ENCODE results near the gene SKA3.
"Not testable (repeated sequence)": the region's sequence is repeated elsewhere in the genome, so short reads cannot be mapped to it uniquely, and the experiment has no call there.

Gene SKA3

GRCh38 chr13:21142766-21143165 lies 33.6 kb downstream of the SKA3 start:
- peaks cover 30% of the 10 kb centered on the region for H3K4me1 Mint-ChIP-seq (ENCODE audit: low read depth)
- no peaks in the 10 kb centered on the region for H3K9me3 Mint-ChIP-seq
- peak overlapping the region; percentile 65 for H3K4me3 Mint-ChIP-seq
- peaks cover 34% of the 10 kb centered on the region for H3K36me3 Mint-ChIP-seq (ENCODE audit: low read depth)
- H3K27me3 Mint-ChIP-seq (ENCODE audit: low read depth): no peaks in the 10 kb centered on the region
- H3K27ac Mint-ChIP-seq: peak overlapping the region; percentile 57

GRCh38 chr13:21139374-21139773 lies 37.0 kb downstream of the SKA3 start:
- H3K9me3 Mint-ChIP-seq: no peaks in the 10 kb centered on the region
- peaks cover 24% of the 10 kb centered on the region for H3K4me1 Mint-ChIP-seq (ENCODE audit: low read depth)
- peak overlapping the region; percentile 96 for H3K27ac Mint-ChIP-seq
- peaks cover 13% of the 10 kb centered on the region for H3K27me3 Mint-ChIP-seq (ENCODE audit: low read depth)
- H3K36me3 Mint-ChIP-seq (ENCODE audit: low read depth): peaks cover 25% of the 10 kb centered on the region
- H3K4me3 Mint-ChIP-seq: peak overlapping the region; percentile 97

GRCh38 chr13:21138561-21138960 lies 37.8 kb downstream of the SKA3 start:
- H3K27ac Mint-ChIP-seq: peak overlapping the region; percentile 23
- H3K4me3 Mint-ChIP-seq: peak overlapping the region; percentile 45
- H3K27me3 Mint-ChIP-seq (ENCODE audit: low read depth): peaks cover 16% of the 10 kb centered on the region
- peaks cover 22% of the 10 kb centered on the region for H3K36me3 Mint-ChIP-seq (ENCODE audit: low read depth)
- H3K9me3 Mint-ChIP-seq: no peaks in the 10 kb centered on the region
- H3K4me1 Mint-ChIP-seq (ENCODE audit: low read depth): peaks cover 21% of the 10 kb centered on the region

GRCh38 chr13:21137696-21138095 lies 38.7 kb downstream of the SKA3 start:
- Mint-ChIP-seq H3K4me1 (ENCODE audit: low read depth) (peaks cover 14% of the 10 kb centered on the region), H3K9me3 (no peaks in the 10 kb centered on the region), H3K27me3 (ENCODE audit: low read depth) (peaks cover 25% of the 10 kb centered on the region), H3K36me3 (ENCODE audit: low read depth) (peaks cover 17% of the 10 kb centered on the region), H3K4me3 (no peak overlapping the region), H3K27ac (no peak overlapping the region)

- H3K27ac Mint-ChIP-seq, H3K4me3 Mint-ChIP-seq: not testable (repeated sequence)
These were observed 40.5 kb downstream of the SKA3 start for GRCh38 chr13:21135833-21136232.

GRCh38 chr13:21134475-21134874 lies 41.9 kb downstream of the SKA3 start:
- no peak overlapping the region for H3K4me3 Mint-ChIP-seq

More at GRCh38 chr13:21135833-21136232, 40.5 kb downstream of the SKA3 start:
- H3K4me1 Mint-ChIP-seq (ENCODE audit: low read depth); H3K36me3 Mint-ChIP-seq (ENCODE audit: low read depth); H3K9me3 Mint-ChIP-seq: not testable (repeated sequence)
- H3K27me3 Mint-ChIP-seq (ENCODE audit: low read depth): peaks cover 25% of the 10 kb centered on the region

GRCh38 chr13:21133077-21133476 lies 43.3 kb downstream of the SKA3 start:
- Mint-ChIP-seq H3K36me3 (ENCODE audit: low read depth) (no peaks in the 10 kb centered on the region), H3K4me1 (ENCODE audit: low read depth) (no peaks in the 10 kb centered on the region), H3K9me3 (no peaks in the 10 kb centered on the region), H3K27me3 (ENCODE audit: low read depth) (peaks cover 30% of the 10 kb centered on the region), H3K4me3 (no peak overlapping the region), H3K27ac (no peak overlapping the region)

More at GRCh38 chr13:21134475-21134874, 41.9 kb downstream of the SKA3 start:
- no peaks in the 10 kb centered on the region for H3K36me3 Mint-ChIP-seq (ENCODE audit: low read depth)
- H3K27me3 Mint-ChIP-seq (ENCODE audit: low read depth): peaks cover 30% of the 10 kb centered on the region
- no peaks in the 10 kb centered on the region for H3K9me3 Mint-ChIP-seq
- H3K27ac Mint-ChIP-seq: no peak overlapping the region
- peaks cover under 1% of the 10 kb centered on the region for H3K4me1 Mint-ChIP-seq (ENCODE audit: low read depth)

- H3K9me3 Mint-ChIP-seq: no peaks in the 10 kb centered on the region
These were observed 46.2 kb downstream of the SKA3 start for GRCh38 chr13:21130116-21130515.

GRCh38 chr13:21124852-21125251 lies 51.5 kb downstream of the SKA3 start:
- Mint-ChIP-seq H3K27me3 (ENCODE audit: low read depth) (peaks cover 10% of the 10 kb centered on the region), H3K27ac (no peak overlapping the region), H3K4me1 (ENCODE audit: low read depth) (no peaks in the 10 kb centered on the region), H3K4me3 (no peak overlapping the region), H3K9me3 (no peaks in the 10 kb centered on the region), H3K36me3 (ENCODE audit: low read depth) (no peaks in the 10 kb centered on the region)

More at GRCh38 chr13:21130116-21130515, 46.2 kb downstream of the SKA3 start:
- H3K27ac Mint-ChIP-seq: no peak overlapping the region
- H3K36me3 Mint-ChIP-seq (ENCODE audit: low read depth): no peaks in the 10 kb centered on the region
- H3K27me3 Mint-ChIP-seq (ENCODE audit: low read depth): peaks cover 25% of the 10 kb centered on the region
- H3K4me3 Mint-ChIP-seq: no peak overlapping the region
- H3K4me1 Mint-ChIP-seq (ENCODE audit: low read depth): no peaks in the 10 kb centered on the region

- Mint-ChIP-seq H3K36me3 (ENCODE audit: low read depth) (no peaks in the 10 kb centered on the region), H3K27me3 (ENCODE audit: low read depth) (peaks cover 7% of the 10 kb centered on the region), H3K9me3 (no peaks in the 10 kb centered on the region), H3K4me1 (ENCODE audit: low read depth) (no peaks in the 10 kb centered on the region), H3K4me3 (no peak overlapping the region), H3K27ac (no peak overlapping the region)
These were observed 52.4 kb downstream of the SKA3 start for GRCh38 chr13:21123956-21124355.

GRCh38 chr13:21121616-21122015 lies 54.7 kb downstream of the SKA3 start:
- Mint-ChIP-seq H3K27me3 (ENCODE audit: low read depth) (peaks cover 7% of the 10 kb centered on the region), H3K9me3 (no peaks in the 10 kb centered on the region), H3K27ac (no peak overlapping the region), H3K4me1 (ENCODE audit: low read depth) (no peaks in the 10 kb centered on the region), H3K36me3 (ENCODE audit: low read depth) (no peaks in the 10 kb centered on the region), H3K4me3 (no peak overlapping the region)

- Mint-ChIP-seq H3K4me1 (ENCODE audit: low read depth) (no peaks in the 10 kb centered on the region), H3K4me3 (no peak overlapping the region), H3K27me3 (ENCODE audit: low read depth) (no peaks in the 10 kb centered on the region), H3K27ac (no peak overlapping the region), H3K36me3 (ENCODE audit: low read depth) (no peaks in the 10 kb centered on the region), H3K9me3 (no peaks in the 10 kb centered on the region)
These were observed 56.2 kb downstream of the SKA3 start for GRCh38 chr13:21120191-21120590.

- H3K36me3 Mint-ChIP-seq (ENCODE audit: low read depth): no peaks in the 10 kb centered on the region
- H3K27me3 Mint-ChIP-seq (ENCODE audit: low read depth): no peaks in the 10 kb centered on the region
- no peak overlapping the region for H3K4me3 Mint-ChIP-seq
- no peaks in the 10 kb centered on the region for H3K4me1 Mint-ChIP-seq (ENCODE audit: low read depth)
- no peak overlapping the region for H3K27ac Mint-ChIP-seq
- H3K9me3 Mint-ChIP-seq: no peaks in the 10 kb centered on the region
These were observed 56.8 kb downstream of the SKA3 start for GRCh38 chr13:21119526-21119925.

GRCh38 chr13:21118180-21118579 lies 58.2 kb downstream of the SKA3 start:
- Mint-ChIP-seq H3K9me3 (no peaks in the 10 kb centered on the region), H3K27me3 (ENCODE audit: low read depth) (no peaks in the 10 kb centered on the region), H3K4me1 (ENCODE audit: low read depth) (no peaks in the 10 kb centered on the region), H3K36me3 (ENCODE audit: low read depth) (no peaks in the 10 kb centered on the region), H3K4me3 (no peak overlapping the region), H3K27ac (no peak overlapping the region)

GRCh38 chr13:21117104-21117809 lies 59.1 kb downstream of the SKA3 start:
- Mint-ChIP-seq H3K4me1 (ENCODE audit: low read depth) (no peaks in the 10 kb centered on the region), H3K36me3 (ENCODE audit: low read depth) (no peaks in the 10 kb centered on the region), H3K27me3 (ENCODE audit: low read depth) (no peaks in the 10 kb centered on the region), H3K4me3 (no peak overlapping the region), H3K27ac (no peak overlapping the region), H3K9me3 (no peaks in the 10 kb centered on the region)
